Measurements from ENCODE around the gene WDR27. TPM values are rescaled to one million over a fixed set of nuclear protein-coding genes. Genes with fewer than 3 reads are reported as not detected.
"Not testable (repeated sequence)": the region's sequence is repeated elsewhere in the genome, so short reads cannot be mapped to it uniquely, and the experiment has no call there.

Gene WDR27
- total RNA-seq, 1 donor: 23.9 TPM

- H3K36me3 ChIP-seq (ENCODE audit: insufficient read depth, low read length): peaks cover 17% of the 10 kb centered on the region
- no peaks in the 10 kb centered on the region for H3K9me3 ChIP-seq (ENCODE audit: low read depth, low read length)
- H3K27ac ChIP-seq (ENCODE audit: low read depth, low read length): peak overlapping the region; percentile 84
- peak; percentile 62 for DNase-seq (ENCODE audit: insufficient read length, low spot score, missing footprints)
- no peaks in the 10 kb centered on the region for H3K27me3 ChIP-seq (ENCODE audit: insufficient read depth, low read length)
- peak overlapping the region; percentile 91 for H3K4me3 ChIP-seq (ENCODE audit: insufficient read depth, low read length)
- peaks cover 24% of the 10 kb centered on the region for H4K20me1 ChIP-seq (ENCODE audit: insufficient read depth, low read length)
- peak overlapping the region; percentile 83 for H3K4me2 ChIP-seq (ENCODE audit: insufficient read depth, low read length)
- peak overlapping the region; percentile 91 for H2AFZ ChIP-seq (ENCODE audit: low read length)
- no peak for TF ChIP-seq CTCF (IDR thresholded peaks at IDR 0.05; ENCODE audit: extremely low read depth, low read depth, low read length)
- H3K4me1 ChIP-seq (ENCODE audit: insufficient read depth, low read length): peaks cover 48% of the 10 kb centered on the region
- H3K79me2 ChIP-seq (ENCODE audit: insufficient read depth, low read length): peaks cover 55% of the 10 kb centered on the region
Observed at GRCh38 chr6:169701311-169701953, 397 bp downstream of the WDR27 start.

- H3K4me1 ChIP-seq (ENCODE audit: insufficient read depth, low read length): peaks cover 48% of the 10 kb centered on the region
- peak overlapping the region; percentile 83 for H3K4me2 ChIP-seq (ENCODE audit: insufficient read depth, low read length)
- H3K27me3 ChIP-seq (ENCODE audit: insufficient read depth, low read length): no peaks in the 10 kb centered on the region
- H2AFZ ChIP-seq (ENCODE audit: low read length): peak overlapping the region; percentile 52
- peaks cover 61% of the 10 kb centered on the region for H3K79me2 ChIP-seq (ENCODE audit: insufficient read depth, low read length)
- H4K20me1 ChIP-seq (ENCODE audit: insufficient read depth, low read length): peaks cover 21% of the 10 kb centered on the region
- no peak overlapping the region for H3K27ac ChIP-seq (ENCODE audit: low read depth, low read length)
- H3K9me3 ChIP-seq (ENCODE audit: low read depth, low read length): no peaks in the 10 kb centered on the region
- DNase-seq (ENCODE audit: insufficient read length, low spot score, missing footprints): no peak
- peak overlapping the region; percentile 91 for H3K4me3 ChIP-seq (ENCODE audit: insufficient read depth, low read length)
- H3K36me3 ChIP-seq (ENCODE audit: insufficient read depth, low read length): peaks cover 17% of the 10 kb centered on the region
- no peak for TF ChIP-seq CTCF (IDR thresholded peaks at IDR 0.05; ENCODE audit: extremely low read depth, low read depth, low read length)
Observed at GRCh38 chr6:169700296-169700695, 1.5 kb downstream of the WDR27 start.

- not testable (repeated sequence) for DNase-seq (ENCODE audit: insufficient read length, low spot score, missing footprints); H3K27ac ChIP-seq (ENCODE audit: low read depth, low read length); H4K20me1 ChIP-seq (ENCODE audit: insufficient read depth, low read length); H3K4me2 ChIP-seq (ENCODE audit: insufficient read depth, low read length); H2AFZ ChIP-seq (ENCODE audit: low read length); H3K4me3 ChIP-seq (ENCODE audit: insufficient read depth, low read length); H3K9me3 ChIP-seq (ENCODE audit: low read depth, low read length); H3K36me3 ChIP-seq (ENCODE audit: insufficient read depth, low read length); H3K27me3 ChIP-seq (ENCODE audit: insufficient read depth, low read length)
- H3K4me1 ChIP-seq (ENCODE audit: insufficient read depth, low read length): peaks cover 26% of the 10 kb centered on the region
- peaks cover 43% of the 10 kb centered on the region for H3K79me2 ChIP-seq (ENCODE audit: insufficient read depth, low read length)
- peak; percentile 34 for TF ChIP-seq CTCF (IDR thresholded peaks at IDR 0.05; ENCODE audit: extremely low read depth, low read depth, low read length)
Observed at GRCh38 chr6:169697115-169697514, 4.7 kb downstream of the WDR27 start.

- no peak overlapping the region for H3K4me2 ChIP-seq (ENCODE audit: insufficient read depth, low read length)
- TF ChIP-seq CTCF (IDR thresholded peaks at IDR 0.05; ENCODE audit: extremely low read depth, low read depth, low read length): no peak
- no peak overlapping the region for H3K27ac ChIP-seq (ENCODE audit: low read depth, low read length)
- H2AFZ ChIP-seq (ENCODE audit: low read length): no peak overlapping the region
- peaks cover 4% of the 10 kb centered on the region for H3K36me3 ChIP-seq (ENCODE audit: insufficient read depth, low read length)
- H3K4me3 ChIP-seq (ENCODE audit: insufficient read depth, low read length): no peak overlapping the region
- H3K79me2 ChIP-seq (ENCODE audit: insufficient read depth, low read length): peaks cover 39% of the 10 kb centered on the region
- H3K9me3 ChIP-seq (ENCODE audit: low read depth, low read length): no peaks in the 10 kb centered on the region
- H4K20me1 ChIP-seq (ENCODE audit: insufficient read depth, low read length): no peaks in the 10 kb centered on the region
- DNase-seq (ENCODE audit: insufficient read length, low spot score, missing footprints): no peak
- no peaks in the 10 kb centered on the region for H3K27me3 ChIP-seq (ENCODE audit: insufficient read depth, low read length)
- peaks cover 21% of the 10 kb centered on the region for H3K4me1 ChIP-seq (ENCODE audit: insufficient read depth, low read length)
Observed at GRCh38 chr6:169695131-169695530, 6.7 kb downstream of the WDR27 start.

Data from osteoblast (primary cell).